Psoas muscle (tissue), 8 donors: ENCODE measurements around the gene RAD51B. TPM values are rescaled to one million over a fixed set of nuclear protein-coding genes. Genes with fewer than 3 reads are reported as not detected.
A peak's percentile ranks its signal among the peaks of the same experiment; 100 is the strongest.

Experiments used
- ATAC-seq, 4 donors: fragments of 200-7000 bp; cut with Tn5 transposase; one replicate each; pipeline ENCODE4 v1.9.1; 2020; ENCODE audit warnings: moderate library complexity in 3 of 4, mild to moderate bottlenecking in 2 of 4
- DNase-seq, 2 donors: peaks; one replicate each; pipeline ENCODE4 v3.0.0-alpha.2; 2020
- H3K27ac ChIP-seq: fragments of 200-600 bp; one replicate; pipeline ENCODE4 v1.8.0; 2022
- H3K27me3 ChIP-seq, 3 donors: fragments of 200-600 bp in 1 of 3; one replicate each; pipeline versions ENCODE4 v1.6.1 to v1.8.0; 2013 to 2022; ENCODE audit warnings: low read length in 2 of 3, mild to moderate bottlenecking in 2 of 3, moderate library complexity in 1 of 3; ENCODE audit not compliant: insufficient read depth in 3 of 3
- H3K36me3 ChIP-seq, 2 donors: fragments of 200-600 bp in 1 of 2; one replicate each; pipeline versions ENCODE4 v1.6.1 to v1.8.0; 2013 to 2022; ENCODE audit warnings: low read depth in 1 of 2, mild to moderate bottlenecking in 1 of 2, moderate library complexity in 1 of 2; ENCODE audit not compliant: insufficient read depth in 1 of 2
- H3K4me1 ChIP-seq: fragments of 200-600 bp; one replicate; pipeline ENCODE4 v1.8.0; 2022
- H3K4me3 ChIP-seq: fragments of 200-600 bp; one replicate; pipeline ENCODE4 v1.8.0; 2022; ENCODE audit warnings: mild to moderate bottlenecking
- H3K9me3 ChIP-seq: fragments of 200-600 bp; one replicate; pipeline ENCODE4 v1.8.0; 2022
- WGBS, 3 donors: extraction: QIAGEN DNeasy Blood & Tissue Kit; methylation state at CpG; one replicate each; pipeline versions ENCODE4 v1.1.6 to v1.1.7; 2013; 5-methylcytosine and 5-hydroxymethylcytosine counted together
- intact Hi-C, 2 donors: fragments of 100-400 bp; cut with DNase I; formaldehyde crosslinking; loops; one replicate each; pipeline versions ENCODE4 v1.11.0 to v1.14.2; 2022
- polyA plus RNA-seq, 3 donors: library from polyadenylated mRNA; stranded (reverse); fragments of 200-250 nt; gene quantifications; one replicate each; pipeline ENCODE4 v1.2.3, GENCODE V29; 2013
- total RNA-seq, 4 donors: library from RNA; stranded (reverse); fragmentation: NEBNext Ultra II Directional in 2 of 4; extraction: Animal tissue kit (Norgen Biotek cat#: 25700) in 2 of 4; gene quantifications; one replicate each; pipeline versions ENCODE4 v1.2.1 to v1.2.4, GENCODE V29; 2021 to 2023
- TF ChIP-seq, protein P1 (sequence below): fragments of 200-600 bp; IDR thresholded peaks from one replicate; pipeline ENCODE4 v1.8.0; 2022; ENCODE audit warnings: antibody characterized with exemption
- donor health status: healthy with polysubstance abuse.
- donor health status: DM: no; HTN: no; CAD: no; lungs with moderate emphysema.
- donor health status: Bipolar disorder and iron deficiency.
- donor health status: healthy.
- donor health status: DM: yes; HTN: yes; CAD: no.
- donor health status: DM: no; HTN: no; CAD: no.
- donor health status: DM: no; HTN: no; CAD: no.
- donor health status: DM: yes; HTN: yes; CAD: no.

The RAD51B gene
- total and polyA plus RNA-seq, 7 donors = 0.60 to 7.2 (median 2.2) TPM

DNA sequence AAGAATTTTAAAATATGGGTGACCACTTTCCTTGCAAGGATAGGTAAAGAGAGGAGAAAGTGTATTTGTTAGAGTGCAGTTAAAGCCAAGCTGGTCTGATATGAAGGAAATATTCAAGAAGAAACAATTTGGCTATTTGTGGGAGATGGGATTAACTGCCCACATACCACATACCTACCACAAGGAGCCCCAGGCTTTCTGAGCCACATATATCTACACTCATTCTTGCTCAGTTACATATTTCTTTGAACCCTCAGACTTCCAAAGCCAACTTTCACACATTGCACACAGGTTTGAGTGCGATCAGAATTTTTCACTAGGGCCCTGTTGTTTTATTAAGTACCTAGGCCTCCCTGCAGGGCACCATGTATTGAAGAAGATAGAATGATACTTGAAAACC, 643.1 kb downstream of the RAD51B start:
- H3K4me3 ChIP-seq = no peak overlapping the region
- H3K4me1 ChIP-seq = peaks cover 25% of the 10 kb centered on the region
- intact Hi-C loops = no loop called here
- H3K9me3 ChIP-seq = no peaks in the 10 kb centered on the region
- no peak for ATAC-seq
- H3K27me3 ChIP-seq = no peaks in the 10 kb centered on the region
- H3K27ac ChIP-seq = no peak overlapping the region
- H3K36me3 ChIP-seq = no peaks in the 10 kb centered on the region
- 93 to 100% (median 97%) methylated on average over 1 of the region's 1 CpG for WGBS, 3 donors
- TF ChIP-seq, protein P1, sequence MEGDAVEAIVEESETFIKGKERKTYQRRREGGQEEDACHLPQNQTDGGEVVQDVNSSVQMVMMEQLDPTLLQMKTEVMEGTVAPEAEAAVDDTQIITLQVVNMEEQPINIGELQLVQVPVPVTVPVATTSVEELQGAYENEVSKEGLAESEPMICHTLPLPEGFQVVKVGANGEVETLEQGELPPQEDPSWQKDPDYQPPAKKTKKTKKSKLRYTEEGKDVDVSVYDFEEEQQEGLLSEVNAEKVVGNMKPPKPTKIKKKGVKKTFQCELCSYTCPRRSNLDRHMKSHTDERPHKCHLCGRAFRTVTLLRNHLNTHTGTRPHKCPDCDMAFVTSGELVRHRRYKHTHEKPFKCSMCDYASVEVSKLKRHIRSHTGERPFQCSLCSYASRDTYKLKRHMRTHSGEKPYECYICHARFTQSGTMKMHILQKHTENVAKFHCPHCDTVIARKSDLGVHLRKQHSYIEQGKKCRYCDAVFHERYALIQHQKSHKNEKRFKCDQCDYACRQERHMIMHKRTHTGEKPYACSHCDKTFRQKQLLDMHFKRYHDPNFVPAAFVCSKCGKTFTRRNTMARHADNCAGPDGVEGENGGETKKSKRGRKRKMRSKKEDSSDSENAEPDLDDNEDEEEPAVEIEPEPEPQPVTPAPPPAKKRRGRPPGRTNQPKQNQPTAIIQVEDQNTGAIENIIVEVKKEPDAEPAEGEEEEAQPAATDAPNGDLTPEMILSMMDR = no peak
- no peak for DNase-seq

DNA sequence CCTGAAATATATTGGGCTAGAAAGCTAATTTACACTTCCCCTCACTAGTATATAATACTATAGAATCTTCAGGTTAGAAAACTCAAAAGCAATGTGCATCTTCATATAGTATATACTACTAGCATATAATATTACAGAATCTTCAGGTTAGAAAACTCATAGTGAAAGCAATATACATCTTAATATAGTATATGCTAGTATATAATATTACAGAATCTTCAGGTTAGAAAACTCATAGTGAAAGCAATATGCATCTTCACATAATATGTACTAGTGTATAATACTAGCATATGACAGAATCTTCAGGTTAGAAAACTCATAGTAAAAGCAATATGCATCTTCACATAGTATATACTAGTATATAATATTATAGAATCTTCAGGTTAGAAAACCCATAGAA, 643.7 kb downstream of the RAD51B start:
- DNase-seq (no peak), ATAC-seq (no peak)
- H3K27me3 ChIP-seq = no peaks in the 10 kb centered on the region
- no peak overlapping the region for H3K4me3 ChIP-seq
- peaks cover 25% of the 10 kb centered on the region for H3K4me1 ChIP-seq
- H3K9me3 ChIP-seq = no peaks in the 10 kb centered on the region
- no peaks in the 10 kb centered on the region for H3K36me3 ChIP-seq
- TF ChIP-seq, protein P1 = no peak
- no peak overlapping the region for H3K27ac ChIP-seq
- intact Hi-C loops = no loop called here

DNA sequence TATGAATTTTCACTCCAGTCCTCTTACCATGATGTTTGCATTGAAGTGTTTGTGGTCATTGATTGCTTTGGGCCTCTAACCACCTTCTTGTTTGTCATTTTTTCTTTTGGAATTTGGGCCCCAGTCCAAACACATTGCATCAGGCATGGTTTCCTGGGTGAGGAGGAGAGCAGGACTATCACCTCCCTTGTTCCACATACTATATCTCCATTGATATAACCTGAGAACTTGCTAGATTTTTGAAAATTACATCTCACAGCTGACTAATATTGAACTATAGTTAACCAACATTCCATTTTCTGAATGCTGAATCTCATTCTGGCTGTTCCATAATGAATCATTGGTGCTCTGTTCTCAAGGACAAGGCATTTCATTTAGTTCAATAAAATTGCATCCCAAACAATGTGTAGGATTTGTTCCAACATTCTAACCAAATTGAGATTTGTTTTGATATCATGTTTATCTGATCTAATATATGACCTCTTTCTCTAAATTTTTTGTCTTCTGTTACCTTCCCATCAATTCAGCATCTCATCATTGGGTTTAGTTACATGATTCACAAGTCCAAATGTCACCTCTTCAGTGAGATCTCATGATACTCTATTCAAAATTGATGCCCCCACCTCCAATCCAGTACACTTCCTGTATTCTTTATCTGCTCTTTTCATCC, 644.3 kb downstream of the RAD51B start:
- TF ChIP-seq, protein P1 = no peak
- H3K4me1 ChIP-seq = peaks cover 21% of the 10 kb centered on the region
- no peaks in the 10 kb centered on the region for H3K36me3 ChIP-seq
- no peaks in the 10 kb centered on the region for H3K27me3 ChIP-seq
- DNase-seq = no peak
- H3K27ac ChIP-seq = no peak overlapping the region
- no peak overlapping the region for H3K4me3 ChIP-seq
- intact Hi-C loops = no loop called here
- no peaks in the 10 kb centered on the region for H3K9me3 ChIP-seq
- ATAC-seq = no peak

DNA sequence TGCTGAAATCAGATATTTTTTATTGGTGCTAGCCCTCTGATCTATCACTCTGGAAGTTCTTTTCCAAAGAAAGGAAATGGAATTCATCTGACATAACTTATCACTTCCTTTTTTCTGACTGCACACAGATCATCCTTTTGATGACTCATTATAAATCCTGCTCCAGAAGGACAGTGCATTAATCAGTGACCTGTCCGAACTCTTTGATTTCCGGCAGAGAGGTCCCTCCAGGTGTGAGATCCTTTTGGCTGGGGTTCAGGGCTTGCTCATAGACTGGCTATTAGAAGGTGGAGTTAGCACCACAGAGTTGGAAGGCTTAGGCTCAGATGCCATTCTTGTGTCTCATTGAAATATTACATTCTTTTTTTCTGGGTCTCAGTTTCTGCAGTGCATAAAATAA, 645.1 kb downstream of the RAD51B start:
- Histone ChIP-seq H3K4me3 (no peak overlapping the region), H3K9me3 (no peaks in the 10 kb centered on the region), H3K4me1 (peaks cover 12% of the 10 kb centered on the region), H3K27me3 (no peaks in the 10 kb centered on the region), H3K27ac (no peak overlapping the region), H3K36me3 (no peaks in the 10 kb centered on the region)
- intact Hi-C loops = no loop called here
- TF ChIP-seq, protein P1 = no peak
- ATAC-seq (peak; percentile 26 to 83 (median 59)), DNase-seq (no peak)
- 34 to 68% (median 50%) methylated on average over 2 of the region's 2 CpGs for WGBS, 3 donors

DNA sequence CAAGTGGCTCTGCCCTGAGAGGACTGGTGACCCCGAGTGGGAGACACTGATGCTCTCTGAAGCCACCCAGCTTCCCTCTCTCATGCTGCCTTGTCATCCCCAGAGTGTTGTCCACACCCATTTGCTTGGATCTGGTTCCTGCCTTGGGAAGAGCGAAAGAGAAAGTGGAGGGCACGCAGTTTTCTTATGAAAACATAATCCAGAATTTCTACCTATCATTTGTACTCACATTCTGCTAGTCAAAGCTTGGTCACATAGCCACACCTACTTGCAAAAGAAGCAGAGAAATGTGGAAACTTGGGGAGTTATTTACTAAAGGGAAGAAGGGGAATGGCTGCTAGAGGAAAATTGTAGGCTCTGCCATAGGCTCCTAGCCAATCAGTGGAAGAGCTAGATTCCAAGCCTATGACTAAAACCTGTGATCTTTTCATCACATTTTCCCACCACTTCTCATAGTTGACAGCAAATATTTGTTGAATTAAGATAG, 647.0 kb downstream of the RAD51B start:
- WGBS, 3 donors = 74 to 87% (median 78%) methylated on average over 3 of the region's 3 CpGs
- DNase-seq = no peak
- ATAC-seq = peak in 3 of 4 donors; percentile 24 to 44 (median 43)
- Histone ChIP-seq H3K36me3 (no peaks in the 10 kb centered on the region), H3K27ac (no peak overlapping the region), H3K4me3 (no peak overlapping the region), H3K27me3 (no peaks in the 10 kb centered on the region), H3K9me3 (no peaks in the 10 kb centered on the region), H3K4me1 (no peaks in the 10 kb centered on the region)
- TF ChIP-seq, protein P1 = no peak
- intact Hi-C loops = no loop called here
